ENCODE data around the gene LMNB1. TPM values are rescaled to one million over a fixed set of nuclear protein-coding genes. Genes with fewer than 3 reads are reported as not detected.

LMNB1 gene
- total RNA-seq, 1 experiment from 2014 or later, result 211 TPM

DNA sequence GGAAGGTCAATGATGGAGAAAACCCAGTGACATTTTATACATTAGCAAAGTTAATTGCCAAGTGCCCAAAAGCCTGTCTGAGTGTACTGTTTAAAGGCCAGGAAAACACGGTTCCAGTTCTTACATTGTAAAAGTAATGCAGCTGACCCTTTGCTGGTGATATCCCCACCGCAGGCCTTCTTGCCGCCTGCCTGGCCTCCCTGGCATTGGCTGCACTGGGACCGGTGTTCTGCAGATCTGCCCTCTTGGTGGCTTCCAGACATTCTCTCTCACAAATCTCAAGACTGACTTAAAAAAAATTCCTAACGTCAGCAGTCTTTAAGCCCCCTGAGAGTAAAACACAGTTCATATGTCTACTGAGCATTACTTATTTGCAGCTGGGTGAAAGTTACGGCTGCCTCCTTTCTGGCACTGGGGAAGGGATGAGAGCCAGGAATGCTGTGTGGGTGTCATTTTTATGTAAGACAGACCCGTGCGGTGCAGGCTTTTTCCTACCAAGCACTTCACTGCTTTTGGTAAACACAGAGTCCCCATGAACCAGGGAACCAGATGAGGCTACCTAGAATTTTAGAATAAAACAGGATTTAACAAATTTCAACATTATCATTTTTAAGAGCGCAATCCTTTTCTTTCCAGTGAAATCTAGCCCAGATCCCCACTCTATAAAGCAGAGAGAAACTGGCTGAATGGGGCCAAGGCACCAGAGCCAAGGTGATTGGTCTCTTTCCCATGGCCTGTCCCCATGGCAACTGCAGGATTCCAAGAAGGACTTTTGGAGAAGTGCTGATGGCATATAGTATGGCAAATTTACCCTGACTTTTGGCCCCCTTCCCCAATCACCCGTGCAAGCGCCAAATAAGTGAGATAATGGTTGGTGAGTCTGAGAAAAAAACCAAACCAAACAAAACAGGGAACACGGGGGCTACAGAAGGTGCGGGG lies 80.8 kb downstream of the LMNB1 start:
- H2BK12ac ChIP-seq (ENCODE audit: insufficient read length, low read depth, low read length), result no peak overlapping the region
- WGBS (ENCODE audit: extremely low coverage, insufficient read length, low lambda C conversion rate), result no CpG with 5 or more reads among the region's 13 CpGs
- H3K9me3 Mint-ChIP-seq, result peaks cover 3 to 8% of the 10 kb centered on the region in 2 experiments; a peak in 3 of 5 replicates
- no peak overlapping the region for H3T11ph ChIP-seq (ENCODE audit: low read length)
- no peak overlapping the region for H3K18ac ChIP-seq (ENCODE audit: insufficient read length, low read depth, low read length)
- no peak overlapping the region for H3K4me3 Mint-ChIP-seq
- H3K27me3 ChIP-seq (ENCODE audit: insufficient read depth, low read length), result no peaks in the 10 kb centered on the region
- H2BK120ac ChIP-seq (ENCODE audit: low read depth, low read length, poor library complexity, severe bottlenecking), result no peak overlapping the region
- no peak overlapping the region for H3K4ac ChIP-seq (ENCODE audit: low read depth, low read length)
- no peak overlapping the region for H2AK5ac ChIP-seq (ENCODE audit: insufficient read length, low read length)
- H2BK20ac ChIP-seq (ENCODE audit: low read depth, low read length, poor library complexity, severe bottlenecking), result no peak overlapping the region
- no peaks in the 10 kb centered on the region; the same call in none of the 2 replicates for H3K4me1 ChIP-seq (ENCODE audit: insufficient read depth, low read length)
- H3K23ac ChIP-seq (ENCODE audit: insufficient read length, low read depth, low read length), result no peak overlapping the region
- H4K8ac ChIP-seq (replicated peaks; ENCODE audit: insufficient read length, low read depth, low read length), result no peak overlapping the region
- H3K27me3 Mint-ChIP-seq (ENCODE audit: low read depth), result no peaks in the 10 kb centered on the region
- peaks cover 18% of the 10 kb centered on the region in 2 experiments for H3K4me1 Mint-ChIP-seq
- no peaks in the 10 kb centered on the region for H4K20me1 ChIP-seq (ENCODE audit: control insufficient read depth, insufficient read depth, insufficient read length)
- H3K27ac ChIP-seq (ENCODE audit: insufficient read length, low read depth, low read length), result no peak overlapping the region
- no peaks in the 10 kb centered on the region for H3K9me3 ChIP-seq (ENCODE audit: control insufficient read depth, low read depth, low read length)
- H3K4me2 ChIP-seq (ENCODE audit: insufficient read depth, insufficient read length, low read length), result no peak overlapping the region
- no peak overlapping the region for H3K9ac ChIP-seq (ENCODE audit: extremely low read depth, insufficient read length, low read length)
- H3K79me1 ChIP-seq (ENCODE audit: insufficient read depth, low read depth, low read length, poor library complexity, severe bottlenecking), result no peaks in the 10 kb centered on the region
- H4K91ac ChIP-seq (ENCODE audit: insufficient read length, low read depth, low read length), result no peak overlapping the region
- no peak overlapping the region for H2BK5ac ChIP-seq (ENCODE audit: insufficient read length, low read length)
- no peak overlapping the region for H3K14ac ChIP-seq (ENCODE audit: insufficient read depth, low read length)
- H2BK15ac ChIP-seq (ENCODE audit: low read depth, low read length), result no peak overlapping the region
- TF ChIP-seq, protein P1, sequence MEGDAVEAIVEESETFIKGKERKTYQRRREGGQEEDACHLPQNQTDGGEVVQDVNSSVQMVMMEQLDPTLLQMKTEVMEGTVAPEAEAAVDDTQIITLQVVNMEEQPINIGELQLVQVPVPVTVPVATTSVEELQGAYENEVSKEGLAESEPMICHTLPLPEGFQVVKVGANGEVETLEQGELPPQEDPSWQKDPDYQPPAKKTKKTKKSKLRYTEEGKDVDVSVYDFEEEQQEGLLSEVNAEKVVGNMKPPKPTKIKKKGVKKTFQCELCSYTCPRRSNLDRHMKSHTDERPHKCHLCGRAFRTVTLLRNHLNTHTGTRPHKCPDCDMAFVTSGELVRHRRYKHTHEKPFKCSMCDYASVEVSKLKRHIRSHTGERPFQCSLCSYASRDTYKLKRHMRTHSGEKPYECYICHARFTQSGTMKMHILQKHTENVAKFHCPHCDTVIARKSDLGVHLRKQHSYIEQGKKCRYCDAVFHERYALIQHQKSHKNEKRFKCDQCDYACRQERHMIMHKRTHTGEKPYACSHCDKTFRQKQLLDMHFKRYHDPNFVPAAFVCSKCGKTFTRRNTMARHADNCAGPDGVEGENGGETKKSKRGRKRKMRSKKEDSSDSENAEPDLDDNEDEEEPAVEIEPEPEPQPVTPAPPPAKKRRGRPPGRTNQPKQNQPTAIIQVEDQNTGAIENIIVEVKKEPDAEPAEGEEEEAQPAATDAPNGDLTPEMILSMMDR (conservative IDR thresholded peaks at IDR 0.05), result no peak
- no peaks in the 10 kb centered on the region for H3K23me2 ChIP-seq (ENCODE audit: insufficient read length, low read depth, low read length, poor library complexity, severe bottlenecking)
- peak overlapping the region; percentile 37 to 91 (median 62); a peak in 4 of 7 replicates for H3K27ac Mint-ChIP-seq
- H4K5ac ChIP-seq (ENCODE audit: insufficient read length, low read depth, low read length), result no peak overlapping the region
- no peak overlapping the region for H3K56ac ChIP-seq (ENCODE audit: insufficient read length, low read depth, low read length)
- peak; percentile 56 for DNase-seq
- H3K36me3 Mint-ChIP-seq (ENCODE audit: insufficient read depth in 1 of 3, low read depth in 3 of 3), result peaks cover 28 to 35% (median 31%) of the 10 kb centered on the region in 3 experiments
- no peak overlapping the region for H2AFZ ChIP-seq (ENCODE audit: low read length)
- H3K79me2 ChIP-seq (ENCODE audit: insufficient read depth, low read length), result no peaks in the 10 kb centered on the region

Data from H9 (cell line).